ENCODE measurements around the gene MYO5C. TPM values are rescaled to one million over a fixed set of nuclear protein-coding genes. Genes with fewer than 3 reads are reported as not detected.

Gene MYO5C
- total RNA-seq, 2 experiments from 2014 or later = 1.6 to 1.9 TPM

- H3K27ac Mint-ChIP-seq = no peak overlapping the region
- H3K4me1 Mint-ChIP-seq = peaks cover 6% of the 10 kb centered on the region
- no peak for DNase-seq
- POLR2A ChIA-PET = no interaction called here
- H3K27me3 Mint-ChIP-seq = no peaks in the 10 kb centered on the region
- no peaks in the 10 kb centered on the region for H3K9me3 Mint-ChIP-seq
- peaks cover 7% of the 10 kb centered on the region for H3K36me3 Mint-ChIP-seq
- H3K4me3 Mint-ChIP-seq = no peak overlapping the region
- ATAC-seq (ENCODE audit: low read depth) = no peak
Observed at GRCh38 chr15:52159645-52160044, 136.0 kb downstream of the MYO5C start.

- peaks cover 7% of the 10 kb centered on the region for H3K36me3 Mint-ChIP-seq
- ATAC-seq (ENCODE audit: low read depth) = no peak
- POLR2A ChIA-PET = interaction anchor here (0.6 to 1.4 kb wide), 3 partner anchors 13 to 21 kb away, joined by 3 read pairs; no protein-coding TSS in a partner anchor
- H3K27ac Mint-ChIP-seq = no peak overlapping the region
- H3K27me3 Mint-ChIP-seq = no peaks in the 10 kb centered on the region
- DNase-seq = no peak
- H3K9me3 Mint-ChIP-seq = no peaks in the 10 kb centered on the region
- no peak overlapping the region for H3K4me3 Mint-ChIP-seq
- peaks cover 5% of the 10 kb centered on the region for H3K4me1 Mint-ChIP-seq
Observed at GRCh38 chr15:52158084-52158765, 137.4 kb downstream of the MYO5C start.

- Mint-ChIP-seq H3K4me3 (no peak overlapping the region), H3K27ac (no peak overlapping the region), H3K4me1 (peaks cover 8% of the 10 kb centered on the region), H3K9me3 (no peaks in the 10 kb centered on the region), H3K36me3 (peaks cover 13% of the 10 kb centered on the region), H3K27me3 (no peaks in the 10 kb centered on the region)
- DNase-seq (no peak), ATAC-seq (ENCODE audit: low read depth) (no peak)
- POLR2A ChIA-PET = no interaction called here
Observed at GRCh38 chr15:52155878-52156277, 139.7 kb downstream of the MYO5C start.

- DNase-seq (no peak), ATAC-seq (ENCODE audit: low read depth) (no peak)
- no peak overlapping the region for H3K4me3 Mint-ChIP-seq
- peaks cover 13% of the 10 kb centered on the region for H3K36me3 Mint-ChIP-seq
- no peaks in the 10 kb centered on the region for H3K9me3 Mint-ChIP-seq
- POLR2A ChIA-PET = no interaction called here
- no peaks in the 10 kb centered on the region for H3K27me3 Mint-ChIP-seq
- peaks cover 8% of the 10 kb centered on the region for H3K4me1 Mint-ChIP-seq
- no peak overlapping the region for H3K27ac Mint-ChIP-seq
Observed at GRCh38 chr15:52154896-52155865, 140.4 kb downstream of the MYO5C start.

GRCh38 chr15:52153900-52154895 is 141.4 kb downstream of the MYO5C start:
- H3K36me3 Mint-ChIP-seq = peaks cover 9% of the 10 kb centered on the region
- peaks cover 8% of the 10 kb centered on the region for H3K4me1 Mint-ChIP-seq
- POLR2A ChIA-PET = no interaction called here

GRCh38 chr15:52151353-52151752 is 144.3 kb downstream of the MYO5C start:
- H3K36me3 Mint-ChIP-seq = peaks cover 10% of the 10 kb centered on the region

More at GRCh38 chr15:52153900-52154895, 141.4 kb downstream of the MYO5C start:
- Mint-ChIP-seq H3K27me3 (no peaks in the 10 kb centered on the region), H3K27ac (no peak overlapping the region), H3K9me3 (no peaks in the 10 kb centered on the region), H3K4me3 (no peak overlapping the region)
- no peak for DNase-seq
- no peak for ATAC-seq (ENCODE audit: low read depth)

GRCh38 chr15:52150871-52151270 is 144.7 kb downstream of the MYO5C start:
- Mint-ChIP-seq H3K36me3 (peaks cover 13% of the 10 kb centered on the region), H3K9me3 (no peaks in the 10 kb centered on the region), H3K4me1 (peaks cover 8% of the 10 kb centered on the region), H3K27me3 (no peaks in the 10 kb centered on the region), H3K27ac (no peak overlapping the region), H3K4me3 (no peak overlapping the region)
- ATAC-seq (ENCODE audit: low read depth) = no peak
- DNase-seq = no peak
- POLR2A ChIA-PET = no interaction called here

More at GRCh38 chr15:52151353-52151752, 144.3 kb downstream of the MYO5C start:
- no peaks in the 10 kb centered on the region for H3K27me3 Mint-ChIP-seq
- ATAC-seq (ENCODE audit: low read depth) (no peak), DNase-seq (no peak)
- H3K4me3 Mint-ChIP-seq = no peak overlapping the region
- POLR2A ChIA-PET = no interaction called here
- H3K4me1 Mint-ChIP-seq = peaks cover 8% of the 10 kb centered on the region
- H3K27ac Mint-ChIP-seq = no peak overlapping the region
- H3K9me3 Mint-ChIP-seq = no peaks in the 10 kb centered on the region

GRCh38 chr15:52150043-52150825 is 145.4 kb downstream of the MYO5C start:
- H3K4me1 Mint-ChIP-seq = peaks cover 5% of the 10 kb centered on the region
- ATAC-seq (ENCODE audit: low read depth) (no peak), DNase-seq (no peak)
- no peaks in the 10 kb centered on the region for H3K27me3 Mint-ChIP-seq
- POLR2A ChIA-PET = no interaction called here
- no peaks in the 10 kb centered on the region for H3K9me3 Mint-ChIP-seq
- H3K4me3 Mint-ChIP-seq = no peak overlapping the region
- no peak overlapping the region for H3K27ac Mint-ChIP-seq
- H3K36me3 Mint-ChIP-seq = peaks cover 16% of the 10 kb centered on the region

- Mint-ChIP-seq H3K27me3 (no peaks in the 10 kb centered on the region), H3K9me3 (no peaks in the 10 kb centered on the region), H3K27ac (no peak overlapping the region), H3K4me1 (peaks cover 3% of the 10 kb centered on the region), H3K4me3 (no peak overlapping the region), H3K36me3 (peaks cover 16% of the 10 kb centered on the region)
- POLR2A ChIA-PET = no interaction called here
- ATAC-seq (ENCODE audit: low read depth) (no peak), DNase-seq (no peak)
Observed at GRCh38 chr15:52148403-52148802, 147.2 kb downstream of the MYO5C start.

- no peaks in the 10 kb centered on the region for H3K4me1 Mint-ChIP-seq
- no peak overlapping the region for H3K4me3 Mint-ChIP-seq
- H3K27me3 Mint-ChIP-seq = no peaks in the 10 kb centered on the region
- DNase-seq (no peak), ATAC-seq (ENCODE audit: low read depth) (no peak)
- no peaks in the 10 kb centered on the region for H3K9me3 Mint-ChIP-seq
- H3K36me3 Mint-ChIP-seq = peaks cover 13% of the 10 kb centered on the region
- H3K27ac Mint-ChIP-seq = no peak overlapping the region
- POLR2A ChIA-PET = no interaction called here
Observed at GRCh38 chr15:52146776-52147175, 148.8 kb downstream of the MYO5C start.

GRCh38 chr15:52146261-52146660 is 149.3 kb downstream of the MYO5C start:
- no peaks in the 10 kb centered on the region for H3K4me1 Mint-ChIP-seq
- POLR2A ChIA-PET = no interaction called here
- H3K36me3 Mint-ChIP-seq = peaks cover 13% of the 10 kb centered on the region
- ATAC-seq (ENCODE audit: low read depth) (no peak), DNase-seq (no peak)
- H3K4me3 Mint-ChIP-seq = no peak overlapping the region
- no peak overlapping the region for H3K27ac Mint-ChIP-seq
- no peaks in the 10 kb centered on the region for H3K9me3 Mint-ChIP-seq
- H3K27me3 Mint-ChIP-seq = no peaks in the 10 kb centered on the region

GRCh38 chr15:52144656-52145178 is 150.9 kb downstream of the MYO5C start:
- peaks cover 3% of the 10 kb centered on the region for H3K4me1 Mint-ChIP-seq
- no peak overlapping the region for H3K4me3 Mint-ChIP-seq
- no peaks in the 10 kb centered on the region for H3K9me3 Mint-ChIP-seq
- no peak for ATAC-seq (ENCODE audit: low read depth)
- H3K36me3 Mint-ChIP-seq = peaks cover 14% of the 10 kb centered on the region
- no peaks in the 10 kb centered on the region for H3K27me3 Mint-ChIP-seq
- POLR2A ChIA-PET = no interaction called here
- DNase-seq = no peak
- no peak overlapping the region for H3K27ac Mint-ChIP-seq

Measured in activated naive CD8-positive, alpha-beta T cell treated with anti-CD3 and anti-CD28 coated beads, Interleukin-2, amount 10 ng/mL, durations not matched to agents 7 days and 5 days (primary cell).